NT2/D1 (cell line): Measurements from ENCODE around the gene SRC.
A peak's percentile ranks its signal among the peaks of the same experiment; 100 is the strongest.

ENCODE experiments used
- DNase-seq: peaks from one replicate; pipeline ENCODE4 v3.0.0-alpha.2; 2011; ENCODE audit warnings: low read depth, low spot score
- H3K27me3 ChIP-seq: 2 replicates; pipeline ENCODE4 v1.6.0; 2011; ENCODE audit warnings: mild to moderate bottlenecking; ENCODE audit not compliant: insufficient read length, insufficient read depth
- H3K36me3 ChIP-seq: 2 replicates; pipeline ENCODE4 v1.6.1; 2011; ENCODE audit warnings: mild to moderate bottlenecking, low read length, mixed read lengths; ENCODE audit not compliant: insufficient read depth, insufficient read length
- H3K4me1 ChIP-seq: 2 replicates; pipeline ENCODE4 v1.5.1; 2011; ENCODE audit not compliant: insufficient read depth, insufficient read length
- H3K4me3 ChIP-seq: 2 replicates; pipeline ENCODE4 v1.5.1; 2011; ENCODE audit warnings: low read depth; ENCODE audit not compliant: insufficient read length
- H3K9ac ChIP-seq: 2 replicates; pipeline ENCODE4 v1.6.0; 2011; ENCODE audit warnings: low read depth; ENCODE audit not compliant: insufficient read length
- H3K9me3 ChIP-seq: 2 replicates; pipeline ENCODE4 v1.5.1; 2011; ENCODE audit warnings: mild to moderate bottlenecking, low read length; ENCODE audit not compliant: insufficient read depth
- SUZ12 ChIP-seq: IDR thresholded peaks from 2 replicates; pipeline ENCODE4 v1.6.1; 2011; ENCODE audit not compliant: insufficient read length, insufficient read depth; ENCODE audit errors: extremely low read depth
- YY1 ChIP-seq: IDR thresholded peaks from 2 replicates; pipeline ENCODE4 v1.6.1; 2011; ENCODE audit not compliant: insufficient read length, insufficient read depth
- ZNF274 ChIP-seq: IDR thresholded peaks from 2 replicates; pipeline ENCODE4 v1.6.1; 2011; ENCODE audit warnings: mild to moderate bottlenecking, low read depth, low read length

The SRC gene

GRCh38 chr20:37373020-37373598 lies 27.2 kb downstream of the SRC start:
- no peak for DNase-seq
- peaks cover 26% of the 10 kb centered on the region for H3K36me3 ChIP-seq
- no peaks in the 10 kb centered on the region for H3K27me3 ChIP-seq
- no peak overlapping the region for H3K4me3 ChIP-seq
- no peak overlapping the region for H3K9ac ChIP-seq
- H3K4me1 ChIP-seq, result peaks cover under 1% of the 10 kb centered on the region
- TF ChIP-seq YY1 (no peak), SUZ12 (no peak), ZNF274 (no peak)
- no peaks in the 10 kb centered on the region for H3K9me3 ChIP-seq

DNA sequence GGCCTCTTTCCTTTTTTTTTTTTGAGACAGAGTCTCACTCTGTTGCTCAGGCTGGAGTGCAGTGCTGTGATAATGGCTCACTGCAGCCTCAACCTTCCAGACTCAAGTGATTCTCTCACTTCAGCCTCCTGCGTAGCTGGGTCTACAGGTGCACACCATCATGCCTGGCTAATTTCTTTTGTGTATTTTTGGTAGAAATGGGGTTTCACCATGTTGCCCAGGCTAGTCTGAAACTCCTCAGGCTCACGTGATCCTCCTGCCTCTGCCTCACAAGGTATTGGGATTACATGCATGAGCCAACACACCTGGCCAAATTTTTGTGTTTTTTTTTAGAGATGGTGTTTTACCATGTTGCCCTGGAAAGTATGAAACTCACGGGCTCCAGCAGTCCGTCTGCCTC lies 29.3 kb downstream of the SRC start:
- peaks cover 26% of the 10 kb centered on the region for H3K36me3 ChIP-seq
- H3K9me3 ChIP-seq, result no peaks in the 10 kb centered on the region
- no peak for DNase-seq
- H3K9ac ChIP-seq, result no peak overlapping the region
- H3K27me3 ChIP-seq, result no peaks in the 10 kb centered on the region
- peaks cover 6% of the 10 kb centered on the region for H3K4me1 ChIP-seq
- TF ChIP-seq YY1 (no peak), ZNF274 (no peak), SUZ12 (no peak)
- no peak overlapping the region for H3K4me3 ChIP-seq

DNA sequence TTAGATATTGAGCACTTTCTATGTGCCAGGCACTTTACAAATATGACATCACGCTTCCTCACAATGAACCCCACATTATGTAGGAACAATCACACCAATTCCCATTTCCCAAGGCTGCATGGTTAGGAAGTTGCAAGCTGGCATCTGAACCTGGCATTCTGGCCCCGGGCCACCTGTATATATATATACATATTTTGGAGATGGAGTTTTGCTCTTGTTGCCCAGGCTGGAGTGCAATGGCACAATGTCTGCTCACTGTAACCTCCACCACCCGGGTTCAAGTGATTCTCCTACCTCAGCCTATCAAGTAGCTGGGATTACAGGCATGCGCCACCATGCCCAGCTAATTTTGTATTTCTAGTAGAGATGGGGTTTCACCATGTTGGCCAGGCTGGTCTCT lies 30.4 kb downstream of the SRC start:
- Histone ChIP-seq H3K9me3 (no peaks in the 10 kb centered on the region), H3K4me3 (no peak overlapping the region), H3K4me1 (peaks cover 6% of the 10 kb centered on the region), H3K36me3 (peaks cover 32% of the 10 kb centered on the region), H3K27me3 (no peaks in the 10 kb centered on the region), H3K9ac (no peak overlapping the region)
- DNase-seq, result no peak
- no peak for TF ChIP-seq SUZ12
- no peak for TF ChIP-seq YY1
- TF ChIP-seq ZNF274, result no peak

GRCh38 chr20:37376791-37377190 lies 30.9 kb downstream of the SRC start:
- no peak overlapping the region for H3K9ac ChIP-seq
- H3K9me3 ChIP-seq, result no peaks in the 10 kb centered on the region
- peaks cover 9% of the 10 kb centered on the region for H3K4me1 ChIP-seq
- H3K36me3 ChIP-seq, result peaks cover 37% of the 10 kb centered on the region
- no peak overlapping the region for H3K4me3 ChIP-seq
- no peak for TF ChIP-seq SUZ12
- no peak for TF ChIP-seq ZNF274
- no peak for DNase-seq
- no peaks in the 10 kb centered on the region for H3K27me3 ChIP-seq

- Histone ChIP-seq H3K27me3 (no peaks in the 10 kb centered on the region), H3K9me3 (no peaks in the 10 kb centered on the region), H3K36me3 (peaks cover 39% of the 10 kb centered on the region), H3K4me1 (peaks cover 9% of the 10 kb centered on the region), H3K4me3 (no peak overlapping the region), H3K9ac (no peak overlapping the region)
- TF ChIP-seq SUZ12, result no peak
- no peak for TF ChIP-seq YY1
- no peak for TF ChIP-seq ZNF274
- DNase-seq, result no peak
Observed at GRCh38 chr20:37377346-37378081, 31.6 kb downstream of the SRC start.

GRCh38 chr20:37378420-37378784 lies 32.5 kb downstream of the SRC start:
- H3K9me3 ChIP-seq, result no peaks in the 10 kb centered on the region
- no peak for TF ChIP-seq YY1
- no peak for TF ChIP-seq ZNF274
- no peak for DNase-seq
- H3K36me3 ChIP-seq, result peaks cover 39% of the 10 kb centered on the region
- H3K4me3 ChIP-seq, result no peak overlapping the region
- peaks cover 9% of the 10 kb centered on the region for H3K4me1 ChIP-seq
- H3K27me3 ChIP-seq, result no peaks in the 10 kb centered on the region
- H3K9ac ChIP-seq, result no peak overlapping the region

DNA sequence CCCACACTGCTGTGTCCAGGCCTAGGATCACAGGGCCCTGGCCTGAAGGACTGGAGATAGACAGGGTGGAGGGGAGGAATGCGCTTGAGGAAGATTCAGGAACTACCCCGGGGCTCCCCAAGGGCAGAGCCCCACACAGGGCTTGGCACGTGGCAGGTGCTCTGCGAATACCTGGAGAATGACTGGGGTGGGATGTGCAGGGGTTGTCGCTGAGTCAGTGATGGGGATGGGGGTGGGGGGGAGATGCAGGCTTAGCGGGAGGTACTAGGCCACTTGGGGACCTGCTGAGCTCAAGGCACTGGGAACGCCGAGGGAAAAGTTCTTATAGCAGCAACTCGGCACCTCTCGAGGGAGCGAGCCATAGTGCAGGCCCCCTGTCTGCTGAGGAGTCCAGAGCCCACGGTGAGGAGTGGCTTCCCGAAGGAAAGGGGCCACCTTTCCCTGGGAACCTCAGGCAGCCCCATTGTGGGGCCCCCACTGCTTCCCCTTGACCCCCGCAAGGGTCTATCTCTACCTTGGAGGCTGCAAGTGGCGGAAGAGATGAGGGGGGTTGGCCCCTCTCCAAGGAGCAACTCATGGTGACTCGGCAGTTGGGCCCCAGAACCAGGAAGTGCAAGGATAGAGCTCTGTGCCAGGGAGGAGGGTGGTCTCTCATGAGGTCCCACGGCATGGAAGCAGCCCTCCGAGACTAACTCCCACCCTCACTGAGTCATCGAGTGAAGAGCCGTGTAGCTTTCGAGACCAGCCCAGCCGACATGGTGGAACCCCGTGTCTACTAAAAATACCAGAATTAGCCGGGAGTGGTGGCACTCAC lies 33.1 kb downstream of the SRC start:
- peaks cover 9% of the 10 kb centered on the region for H3K4me1 ChIP-seq
- no peak overlapping the region for H3K4me3 ChIP-seq
- H3K9me3 ChIP-seq, result no peaks in the 10 kb centered on the region
- H3K27me3 ChIP-seq, result no peaks in the 10 kb centered on the region
- peak overlapping the region; percentile 33 for H3K9ac ChIP-seq
- H3K36me3 ChIP-seq, result peaks cover 40% of the 10 kb centered on the region
- TF ChIP-seq SUZ12 (no peak), ZNF274 (no peak), YY1 (no peak)
- DNase-seq, result no peak
